IPS-15b (cell line): ENCODE data around the gene SUPT20H.

ENCODE experiments used
- H3K27me3 ChIP-seq: one replicate; pipeline ENCODE4 v1.6.1; 2013; ENCODE audit warnings: low read length; ENCODE audit not compliant: control insufficient read depth, insufficient read depth
- H3K36me3 ChIP-seq: one replicate; pipeline ENCODE4 v1.6.1; 2013; ENCODE audit warnings: low read length; ENCODE audit not compliant: control insufficient read depth, insufficient read depth
- H3K4me1 ChIP-seq: one replicate; pipeline ENCODE4 v1.6.1; 2013; ENCODE audit warnings: mild to moderate bottlenecking, low read length; ENCODE audit not compliant: control insufficient read depth, insufficient read depth
- H3K4me3 ChIP-seq: one replicate; pipeline ENCODE4 v1.5.1; 2013; ENCODE audit warnings: low read depth, low read length
- H3K9ac ChIP-seq: one replicate; pipeline ENCODE4 v1.6.1; 2013; ENCODE audit warnings: low read depth, mild to moderate bottlenecking, low read length
- H3K9me3 ChIP-seq: one replicate; pipeline ENCODE4 v1.6.1; 2013; ENCODE audit warnings: mild to moderate bottlenecking, low read length; ENCODE audit not compliant: control insufficient read depth, insufficient read depth

SUPT20H gene

GRCh38 chr13:37058910-37059847 is at the start of gene SUPT20H:
Gene SUPT20H, minus strand, starts transcription at chr13:37059688. Its CDS starts 8,198 bp downstream, at chr13:37051490.
- Histone ChIP-seq H3K27me3 (no peaks in the 10 kb centered on the region), H3K9me3 (no peaks in the 10 kb centered on the region), H3K9ac (peak within 1 kb of the TSS; percentile 92), H3K4me3 (peak within 1 kb of the TSS; percentile 94), H3K4me1 (peaks cover 2% of the 10 kb centered on the region), H3K36me3 (peaks cover 4% of the 10 kb centered on the region)

- Histone ChIP-seq H3K4me1 (no peaks in the 10 kb centered on the region), H3K27me3 (no peaks in the 10 kb centered on the region), H3K4me3 (no peak overlapping the region), H3K9ac (no peak overlapping the region), H3K36me3 (no peaks in the 10 kb centered on the region), H3K9me3 (no peaks in the 10 kb centered on the region)
Observed at GRCh38 chr13:37109051-37109678, 49.7 kb upstream of the SUPT20H start.

GRCh38 chr13:37107868-37108267 is 48.4 kb upstream of the SUPT20H start:
- no peak overlapping the region for H3K4me3 ChIP-seq
- no peaks in the 10 kb centered on the region for H3K27me3 ChIP-seq
- no peaks in the 10 kb centered on the region for H3K9me3 ChIP-seq
- no peaks in the 10 kb centered on the region for H3K36me3 ChIP-seq
- H3K9ac ChIP-seq, result no peak overlapping the region
- no peaks in the 10 kb centered on the region for H3K4me1 ChIP-seq

- H3K27me3 ChIP-seq, result no peaks in the 10 kb centered on the region
- H3K9me3 ChIP-seq, result no peaks in the 10 kb centered on the region
- H3K4me3 ChIP-seq, result no peak overlapping the region
- no peak overlapping the region for H3K9ac ChIP-seq
- no peaks in the 10 kb centered on the region for H3K36me3 ChIP-seq
- no peaks in the 10 kb centered on the region for H3K4me1 ChIP-seq
Observed at GRCh38 chr13:37107456-37107855, 48.0 kb upstream of the SUPT20H start.

GRCh38 chr13:37106642-37107041 is 47.2 kb upstream of the SUPT20H start:
- no peaks in the 10 kb centered on the region for H3K27me3 ChIP-seq
- H3K36me3 ChIP-seq, result no peaks in the 10 kb centered on the region
- no peak overlapping the region for H3K4me3 ChIP-seq
- no peak overlapping the region for H3K9ac ChIP-seq
- H3K9me3 ChIP-seq, result no peaks in the 10 kb centered on the region
- no peaks in the 10 kb centered on the region for H3K4me1 ChIP-seq

- Histone ChIP-seq H3K4me3 (no peak within 1 kb of the TSS), H3K36me3 (no peaks in the 10 kb centered on the region), H3K27me3 (no peaks in the 10 kb centered on the region), H3K4me1 (no peaks in the 10 kb centered on the region), H3K9me3 (no peaks in the 10 kb centered on the region), H3K9ac (no peak within 1 kb of the TSS)
Observed at GRCh38 chr13:37105251-37105714, 45.8 kb upstream of the SUPT20H start, which contains the start of gene CSNK1A1L. Gene CSNK1A1L, minus strand, starts transcription at chr13:37105664. Its CDS starts 408 bp downstream, at chr13:37105256.

- Histone ChIP-seq H3K9me3 (no peaks in the 10 kb centered on the region), H3K36me3 (no peaks in the 10 kb centered on the region), H3K4me3 (no peak overlapping the region), H3K27me3 (no peaks in the 10 kb centered on the region), H3K9ac (no peak overlapping the region), H3K4me1 (no peaks in the 10 kb centered on the region)
Observed at GRCh38 chr13:37102896-37103295, 43.4 kb upstream of the SUPT20H start.

GRCh38 chr13:37101201-37101600 is 41.7 kb upstream of the SUPT20H start:
- Histone ChIP-seq H3K4me3 (no peak overlapping the region), H3K9me3 (no peaks in the 10 kb centered on the region), H3K36me3 (no peaks in the 10 kb centered on the region), H3K4me1 (no peaks in the 10 kb centered on the region), H3K9ac (no peak overlapping the region), H3K27me3 (no peaks in the 10 kb centered on the region)

- Histone ChIP-seq H3K9ac (no peak overlapping the region), H3K4me3 (no peak overlapping the region), H3K36me3 (no peaks in the 10 kb centered on the region), H3K4me1 (no peaks in the 10 kb centered on the region), H3K9me3 (no peaks in the 10 kb centered on the region), H3K27me3 (no peaks in the 10 kb centered on the region)
Observed at GRCh38 chr13:37100731-37101130, 41.2 kb upstream of the SUPT20H start.

- no peak overlapping the region for H3K9ac ChIP-seq
- no peaks in the 10 kb centered on the region for H3K4me1 ChIP-seq
- H3K27me3 ChIP-seq, result no peaks in the 10 kb centered on the region
- H3K9me3 ChIP-seq, result no peaks in the 10 kb centered on the region
- no peak overlapping the region for H3K4me3 ChIP-seq
- no peaks in the 10 kb centered on the region for H3K36me3 ChIP-seq
Observed at GRCh38 chr13:37097076-37097475, 37.6 kb upstream of the SUPT20H start.

GRCh38 chr13:37094840-37095239 is 35.4 kb upstream of the SUPT20H start:
- H3K36me3 ChIP-seq, result no peaks in the 10 kb centered on the region
- no peak overlapping the region for H3K4me3 ChIP-seq
- H3K27me3 ChIP-seq, result no peaks in the 10 kb centered on the region
- no peak overlapping the region for H3K9ac ChIP-seq
- H3K9me3 ChIP-seq, result no peaks in the 10 kb centered on the region
- H3K4me1 ChIP-seq, result no peaks in the 10 kb centered on the region

GRCh38 chr13:37094099-37094498 is 34.6 kb upstream of the SUPT20H start:
- Histone ChIP-seq H3K4me1 (no peaks in the 10 kb centered on the region), H3K9me3 (no peaks in the 10 kb centered on the region), H3K36me3 (no peaks in the 10 kb centered on the region), H3K4me3 (no peak overlapping the region), H3K27me3 (no peaks in the 10 kb centered on the region), H3K9ac (no peak overlapping the region)
